KMS-11 (cell line): Measurements from ENCODE around the gene AGXT2.

Source experiments
- H2AFZ ChIP-seq: fragments of 200-600 bp; sonication (generic); 2 replicates; pipeline ENCODE4 v1.6.1; 2016; ENCODE audit warnings: antibody characterized with exemption, mixed run types, low read depth
- H3K27ac ChIP-seq: fragments of 200-600 bp; sonication (generic); 2 replicates; pipeline ENCODE4 v1.6.1; 2016; ENCODE audit warnings: mild to moderate bottlenecking, mixed run types
- H3K27me3 ChIP-seq: fragments of 200-600 bp; sonication (generic); 2 replicates; pipeline ENCODE4 v1.6.1; 2017; ENCODE audit warnings: mild to moderate bottlenecking, low read depth, mixed run types, moderate library complexity; ENCODE audit not compliant: insufficient read depth
- H3K36me3 ChIP-seq: fragments of 200-600 bp; sonication (generic); 2 replicates; pipeline ENCODE4 v1.6.1; 2017; ENCODE audit warnings: mild to moderate bottlenecking, mixed run types; ENCODE audit not compliant: insufficient read depth
- H3K4me1 ChIP-seq: fragments of 200-600 bp; sonication (generic); 2 replicates; pipeline ENCODE4 v1.6.1; 2016; ENCODE audit warnings: mild to moderate bottlenecking, low read depth, mixed run types; ENCODE audit not compliant: poor library complexity, severe bottlenecking
- H3K4me2 ChIP-seq: fragments of 200-600 bp; sonication (generic); 2 replicates; pipeline ENCODE4 v1.7.0; 2016; ENCODE audit warnings: mild to moderate bottlenecking, mixed run types
- H3K4me3 ChIP-seq: fragments of 200-600 bp; sonication (generic); IDR thresholded peaks from 2 replicates; pipeline ENCODE4 v1.6.1; 2017; ENCODE audit warnings: low read depth, low read length, mixed read lengths; ENCODE audit not compliant: insufficient read depth
- H3K79me2 ChIP-seq: fragments of 200-600 bp; sonication (generic); 2 replicates; pipeline ENCODE4 v1.6.1; 2016; ENCODE audit warnings: low read depth, mixed run types; ENCODE audit not compliant: insufficient read depth
- H3K9ac ChIP-seq: fragments of 200-600 bp; sonication (generic); 2 replicates; pipeline ENCODE4 v1.6.1; 2016; ENCODE audit warnings: mild to moderate bottlenecking, mixed run types
- H4K20me1 ChIP-seq: fragments of 200-600 bp; sonication (generic); 2 replicates; pipeline ENCODE4 v1.6.1; 2016; ENCODE audit warnings: mild to moderate bottlenecking, mixed run types; ENCODE audit not compliant: insufficient read depth
- CTCF ChIP-seq: fragments of 200-600 bp; sonication (generic); conservative IDR thresholded peaks from 2 replicates; pipeline ENCODE4 v1.6.1; 2017; ENCODE audit warnings: low read depth, mild to moderate bottlenecking, antibody characterized with exemption, low read length, moderate library complexity, mixed read lengths

AGXT2 gene

GRCh38 chr5:35058374-35058788, 10.6 kb upstream of the AGXT2 start:
- no peak overlapping the region for H3K27ac ChIP-seq
- H3K79me2 ChIP-seq, result no peaks in the 10 kb centered on the region
- no peak overlapping the region for H3K9ac ChIP-seq
- no peak overlapping the region for H3K4me2 ChIP-seq
- no peak overlapping the region for H3K4me3 ChIP-seq
- no peaks in the 10 kb centered on the region for H4K20me1 ChIP-seq
- H3K4me1 ChIP-seq, result no peaks in the 10 kb centered on the region
- no peak for TF ChIP-seq CTCF
- no peaks in the 10 kb centered on the region for H3K27me3 ChIP-seq
- H2AFZ ChIP-seq, result no peak overlapping the region
- no peaks in the 10 kb centered on the region for H3K36me3 ChIP-seq

- no peak overlapping the region for H3K27ac ChIP-seq
- no peak overlapping the region for H3K4me3 ChIP-seq
- no peaks in the 10 kb centered on the region for H3K4me1 ChIP-seq
- no peak overlapping the region for H2AFZ ChIP-seq
- no peaks in the 10 kb centered on the region for H3K36me3 ChIP-seq
- H3K9ac ChIP-seq, result no peak overlapping the region
- TF ChIP-seq CTCF, result no peak
- no peak overlapping the region for H3K4me2 ChIP-seq
- H3K79me2 ChIP-seq, result no peaks in the 10 kb centered on the region
- H3K27me3 ChIP-seq, result no peaks in the 10 kb centered on the region
- H4K20me1 ChIP-seq, result no peaks in the 10 kb centered on the region
These were observed 8.9 kb upstream of the AGXT2 start for GRCh38 chr5:35056686-35057085.

GRCh38 chr5:35052838-35053237, 5.1 kb upstream of the AGXT2 start:
- Histone ChIP-seq H4K20me1 (no peaks in the 10 kb centered on the region), H3K4me3 (no peak overlapping the region), H3K79me2 (no peaks in the 10 kb centered on the region), H3K4me2 (no peak overlapping the region), H3K9ac (no peak overlapping the region), H2AFZ (no peak overlapping the region), H3K27ac (no peak overlapping the region), H3K4me1 (no peaks in the 10 kb centered on the region), H3K36me3 (no peaks in the 10 kb centered on the region), H3K27me3 (no peaks in the 10 kb centered on the region)
- TF ChIP-seq CTCF, result no peak

- Histone ChIP-seq H2AFZ (no peak overlapping the region), H3K4me1 (no peaks in the 10 kb centered on the region), H4K20me1 (no peaks in the 10 kb centered on the region), H3K27me3 (no peaks in the 10 kb centered on the region), H3K4me2 (no peak overlapping the region), H3K27ac (no peak overlapping the region), H3K36me3 (no peaks in the 10 kb centered on the region), H3K4me3 (no peak overlapping the region), H3K9ac (no peak overlapping the region), H3K79me2 (no peaks in the 10 kb centered on the region)
- no peak for TF ChIP-seq CTCF
These were observed 2.9 kb upstream of the AGXT2 start for GRCh38 chr5:35050541-35051126.
